Right cardiac atrium (tissue), 5 donors: ENCODE results near the gene CLDN14. TPM values are rescaled to one million over a fixed set of nuclear protein-coding genes. Genes with fewer than 3 reads are reported as not detected.

Experiments used
- ATAC-seq, 2 donors: fragments of 200-7000 bp; cut with Tn5 transposase; one replicate each; pipeline versions ENCODE4 v1.8.0 to v1.9.1; 2020; ENCODE audit warnings: moderate library complexity in 2 of 2, mild to moderate bottlenecking in 1 of 2
- DNase-seq, 3 donors: peaks; one replicate each; pipeline ENCODE4 v3.0.0-alpha.2; 2020
- H3K27ac ChIP-seq: one replicate; pipeline ENCODE4 v1.5.1; 2013; ENCODE audit warnings: mild to moderate bottlenecking, low read length, control low read depth, moderate library complexity
- H3K27me3 ChIP-seq: one replicate; pipeline ENCODE4 v1.6.1; 2013; ENCODE audit not compliant: control insufficient read depth, insufficient read depth
- H3K4me1 ChIP-seq: one replicate; pipeline ENCODE4 v1.6.1; 2013; ENCODE audit warnings: low read length; ENCODE audit not compliant: control insufficient read depth, insufficient read depth
- H3K4me3 ChIP-seq: one replicate; pipeline ENCODE4 v1.5.1; 2013; ENCODE audit warnings: low read length, control low read depth
- H3K9me3 ChIP-seq: one replicate; pipeline ENCODE4 v1.6.1; 2013; ENCODE audit warnings: low read length; ENCODE audit not compliant: control insufficient read depth
- WGBS: extraction: QIAGEN DNeasy Blood & Tissue Kit; methylation state at CpG from one replicate; pipeline ENCODE4 v1.1.7; 2013; 5-methylcytosine and 5-hydroxymethylcytosine counted together
- intact Hi-C, 4 donors: fragments of 100-400 bp; cut with DNase I; formaldehyde crosslinking; loops; one replicate each; pipeline versions ENCODE4 v1.11.0 to v1.14.0; 2022 to 2023
- polyA plus RNA-seq: library from polyadenylated mRNA; stranded (reverse); fragments of 200-250 nt; gene quantifications from one replicate; pipeline ENCODE4 v1.2.3, GENCODE V29; 2013
- total RNA-seq, 4 donors: library from RNA; stranded (reverse); fragmentation: NEBNext Ultra II Directional; extraction: Animal tissue kit (Norgen Biotek cat#: 25700); gene quantifications; one replicate each; pipeline ENCODE4 v1.2.1, GENCODE V29; 2021
- donor health status: healthy with polysubstance abuse.
- donor health status: DM: no; HTN: yes; CAD: no.
- donor health status: DM: no; HTN: no; CAD: no.
- donor health status: DM: no; HTN: yes; CAD: no; lungs with severe emphysema.
- donor health status: DM: yes; HTN: yes; CAD: no.

CLDN14 gene
- total and polyA plus RNA-seq, 5 donors = not detected

- Histone ChIP-seq H3K9me3 (no peaks in the 10 kb centered on the region), H3K4me1 (no peaks in the 10 kb centered on the region), H3K4me3 (no peak overlapping the region), H3K27me3 (no peaks in the 10 kb centered on the region), H3K27ac (no peak overlapping the region)
- ATAC-seq (no peak), DNase-seq (no peak)
- WGBS = 52% methylated on average over 4 of the region's 4 CpGs
- intact Hi-C loops = no loop called here
Observed at GRCh38 chr21:36454706-36455105, 25.2 kb downstream of the CLDN14 start.

DNA sequence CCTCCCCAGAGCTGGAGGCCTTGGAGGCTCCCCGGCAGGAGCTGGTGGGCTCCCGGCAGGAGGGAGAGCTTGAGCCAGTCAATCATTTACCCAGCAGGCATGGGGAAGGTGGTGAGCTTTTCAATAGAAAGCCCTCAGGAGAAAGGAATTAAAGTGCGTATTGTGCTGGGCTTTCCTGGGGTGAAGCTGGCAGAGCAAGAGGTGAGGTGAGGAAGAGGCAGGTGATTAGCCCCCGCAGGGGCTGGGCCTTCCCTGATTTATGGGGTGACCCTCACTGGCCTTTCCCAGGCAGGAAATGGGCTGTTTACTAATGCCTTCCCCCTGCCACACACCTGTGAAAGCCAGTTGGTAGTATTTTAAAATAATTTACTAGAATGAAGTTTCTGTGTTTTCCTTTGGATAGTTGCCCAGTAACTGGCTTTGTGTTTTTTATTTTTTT is 25.8 kb downstream of the CLDN14 start:
- ATAC-seq (no peak), DNase-seq (no peak)
- Histone ChIP-seq H3K4me1 (no peaks in the 10 kb centered on the region), H3K9me3 (no peaks in the 10 kb centered on the region), H3K27ac (no peak overlapping the region), H3K27me3 (no peaks in the 10 kb centered on the region), H3K4me3 (no peak overlapping the region)
- intact Hi-C loops = no loop called here
- 36% methylated on average over 4 of the region's 4 CpGs for WGBS

DNA sequence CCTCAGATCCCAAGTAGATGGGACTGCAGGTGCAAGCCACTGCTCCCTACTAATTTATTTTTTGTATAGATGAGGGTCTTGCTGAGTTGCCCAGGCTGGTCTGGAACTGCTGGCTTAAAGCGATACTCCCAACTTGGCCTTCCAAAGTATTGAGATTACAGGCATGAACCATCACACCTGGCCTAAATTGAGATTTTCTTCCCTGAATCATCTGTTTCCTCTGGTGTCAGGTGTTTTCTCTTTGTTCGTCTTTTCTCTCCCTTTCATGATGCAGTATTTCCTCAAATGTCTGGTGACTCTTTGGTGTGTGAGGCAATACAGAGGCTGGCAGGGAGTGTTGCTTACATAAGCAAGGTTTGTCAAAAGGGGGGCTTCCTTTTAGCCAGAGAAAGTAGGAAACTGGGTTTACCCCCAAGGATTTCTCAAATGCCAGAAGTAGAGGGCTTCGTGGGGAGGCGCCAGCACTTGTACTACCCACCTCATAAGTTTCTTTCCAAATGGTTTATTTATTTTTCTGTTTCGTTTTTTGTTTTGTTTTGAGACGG is 27.6 kb downstream of the CLDN14 start:
- Histone ChIP-seq H3K4me3 (no peak overlapping the region), H3K4me1 (no peaks in the 10 kb centered on the region), H3K27me3 (no peaks in the 10 kb centered on the region), H3K27ac (no peak overlapping the region), H3K9me3 (no peaks in the 10 kb centered on the region)
- 56% methylated on average over 6 of the region's 6 CpGs for WGBS
- DNase-seq = no peak
- ATAC-seq = no peak
- intact Hi-C loops = no loop called here

GRCh38 chr21:36451506-36451905 is 28.4 kb downstream of the CLDN14 start:
- ATAC-seq = no peak
- intact Hi-C loops = no loop called here
- H3K9me3 ChIP-seq = no peaks in the 10 kb centered on the region

GRCh38 chr21:36450511-36450910 is 29.4 kb downstream of the CLDN14 start:
- Histone ChIP-seq H3K4me3 (no peak overlapping the region), H3K27me3 (no peaks in the 10 kb centered on the region), H3K9me3 (no peaks in the 10 kb centered on the region), H3K4me1 (no peaks in the 10 kb centered on the region), H3K27ac (no peak overlapping the region)
- intact Hi-C loops = no loop called here
- DNase-seq = no peak
- 72% methylated on average over 2 of the region's 2 CpGs for WGBS
- no peak for ATAC-seq

More at GRCh38 chr21:36451506-36451905, 28.4 kb downstream of the CLDN14 start:
- WGBS = 91% methylated on average over 8 of the region's 8 CpGs
- no peaks in the 10 kb centered on the region for H3K27me3 ChIP-seq
- no peaks in the 10 kb centered on the region for H3K4me1 ChIP-seq
- no peak overlapping the region for H3K4me3 ChIP-seq
- H3K27ac ChIP-seq = no peak overlapping the region
- no peak for DNase-seq

- no peaks in the 10 kb centered on the region for H3K27me3 ChIP-seq
- peak in 1 of 3 donors; percentile 50 for DNase-seq
- no peak overlapping the region for H3K27ac ChIP-seq
- H3K9me3 ChIP-seq = no peaks in the 10 kb centered on the region
- H3K4me1 ChIP-seq = no peaks in the 10 kb centered on the region
- no peak for ATAC-seq
- intact Hi-C loops = no loop called here
- H3K4me3 ChIP-seq = no peak overlapping the region
- WGBS = 59% methylated on average over 10 of the region's 10 CpGs
Observed at GRCh38 chr21:36446301-36446700, 33.6 kb downstream of the CLDN14 start.

GRCh38 chr21:36441715-36442114 is 38.2 kb downstream of the CLDN14 start:
- WGBS = 95% methylated on average over 6 of the region's 6 CpGs
- intact Hi-C loops = no loop called here
- H3K4me1 ChIP-seq = no peaks in the 10 kb centered on the region

DNA sequence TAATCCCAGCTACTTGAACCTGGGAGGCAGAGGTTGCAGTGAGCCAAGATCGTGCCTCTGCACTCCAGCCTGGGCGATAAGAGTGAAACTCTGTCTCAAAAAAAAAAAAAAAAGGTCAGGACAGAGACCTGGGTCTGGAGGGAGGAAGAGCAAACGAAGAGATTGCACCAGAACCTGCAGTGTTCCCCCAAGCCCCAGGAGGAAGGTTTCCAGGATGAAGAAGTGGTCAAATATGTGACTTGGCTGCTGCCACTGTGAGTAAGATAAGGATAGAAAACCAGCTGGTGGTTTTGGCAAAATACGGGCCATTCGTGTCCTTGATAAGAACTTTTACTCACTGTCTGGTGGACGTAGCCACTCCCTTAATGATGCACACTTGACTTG is 42.2 kb downstream of the CLDN14 start:
- intact Hi-C loops = no loop called here
- Histone ChIP-seq H3K4me3 (no peak overlapping the region), H3K4me1 (no peaks in the 10 kb centered on the region), H3K27me3 (no peaks in the 10 kb centered on the region), H3K9me3 (no peaks in the 10 kb centered on the region), H3K27ac (no peak overlapping the region)
- DNase-seq (peak in 1 of 3 donors; percentile 50), ATAC-seq (peak; percentile 74 to 91)
- 18% methylated on average over 6 of the region's 6 CpGs for WGBS

More at GRCh38 chr21:36441715-36442114, 38.2 kb downstream of the CLDN14 start:
- no peaks in the 10 kb centered on the region for H3K9me3 ChIP-seq
- H3K4me3 ChIP-seq = no peak overlapping the region
- H3K27me3 ChIP-seq = no peaks in the 10 kb centered on the region
- H3K27ac ChIP-seq = no peak overlapping the region
- ATAC-seq (no peak), DNase-seq (no peak)

DNA sequence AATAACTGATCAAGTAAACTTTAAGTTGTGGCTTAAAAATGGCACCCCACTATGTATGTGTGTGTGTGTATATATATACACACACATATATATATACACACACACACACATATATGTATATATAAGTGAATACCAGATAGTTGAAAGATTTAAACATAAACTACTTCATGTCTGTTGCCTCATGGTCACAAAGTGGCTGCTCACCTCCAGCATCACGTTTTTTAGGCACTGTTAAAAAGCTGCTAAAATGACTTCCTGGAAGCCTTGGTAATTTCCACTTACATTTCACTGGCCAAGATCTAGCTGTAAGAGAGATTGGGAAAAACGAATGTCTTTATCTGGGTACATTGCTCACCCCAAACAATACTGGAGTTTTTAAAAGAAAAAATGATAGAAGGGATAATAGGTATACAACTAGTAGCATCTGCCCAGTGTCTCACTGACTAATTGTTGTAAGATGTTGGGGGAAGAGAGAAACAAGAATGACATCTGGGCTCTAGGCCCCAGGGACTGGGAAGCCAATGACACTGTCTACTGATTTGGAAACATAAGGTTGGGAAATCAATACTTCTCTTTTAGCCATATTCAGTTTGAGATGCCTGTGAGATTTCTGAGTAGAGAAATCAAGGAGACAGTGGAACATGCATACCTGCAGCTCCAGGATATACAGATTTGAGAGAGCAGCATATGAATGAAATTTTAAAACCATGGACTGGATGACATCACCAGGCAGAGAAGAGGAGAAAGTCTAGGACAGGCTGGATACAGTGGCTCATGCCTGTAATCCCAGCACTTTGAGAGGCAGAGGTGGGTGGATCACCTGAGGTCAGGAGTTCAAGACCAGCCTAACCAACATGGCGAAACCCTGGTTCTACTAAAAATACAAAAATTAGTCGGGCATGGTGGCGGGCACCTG is 42.8 kb downstream of the CLDN14 start:
- WGBS = 81% methylated on average over 5 of the region's 5 CpGs
- H3K27me3 ChIP-seq = no peaks in the 10 kb centered on the region
- no peaks in the 10 kb centered on the region for H3K9me3 ChIP-seq
- no peak overlapping the region for H3K4me3 ChIP-seq
- H3K4me1 ChIP-seq = no peaks in the 10 kb centered on the region
- ATAC-seq (peak in 1 of 2 donors; percentile 39), DNase-seq (no peak)
- intact Hi-C loops = no loop called here
- H3K27ac ChIP-seq = no peak overlapping the region

DNA sequence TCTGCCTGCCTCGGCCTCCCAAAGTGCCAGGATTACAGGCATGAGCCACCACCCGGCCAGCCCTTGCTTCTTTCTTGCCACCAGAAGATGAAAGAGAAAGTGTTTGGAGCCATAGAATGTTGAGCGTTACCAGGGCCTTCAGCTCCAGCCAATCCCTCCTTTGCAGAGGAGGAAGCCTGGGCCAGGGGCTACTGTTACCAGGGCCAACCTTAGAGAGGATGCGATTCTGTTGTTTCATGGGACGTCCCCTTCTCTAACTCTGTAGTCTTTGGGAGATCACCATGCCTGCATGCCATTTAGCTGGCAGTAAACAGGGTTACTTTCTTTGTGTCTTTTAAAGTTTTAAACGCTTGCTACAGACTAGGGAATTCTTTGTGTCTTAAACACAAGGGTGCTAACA is 45.8 kb downstream of the CLDN14 start:
- H3K27me3 ChIP-seq = no peaks in the 10 kb centered on the region
- no peak overlapping the region for H3K4me3 ChIP-seq
- intact Hi-C loops = no loop called here
- H3K4me1 ChIP-seq = no peaks in the 10 kb centered on the region
- H3K27ac ChIP-seq = no peak overlapping the region
- 89% methylated on average over 6 of the region's 6 CpGs for WGBS
- ATAC-seq (no peak), DNase-seq (no peak)
- no peaks in the 10 kb centered on the region for H3K9me3 ChIP-seq

- H3K4me3 ChIP-seq = no peak overlapping the region
- H3K4me1 ChIP-seq = no peaks in the 10 kb centered on the region
- H3K27me3 ChIP-seq = no peaks in the 10 kb centered on the region
- no peak for ATAC-seq
- no peak for DNase-seq
- no peaks in the 10 kb centered on the region for H3K9me3 ChIP-seq
- 93% methylated on average over 7 of the region's 7 CpGs for WGBS
- no peak overlapping the region for H3K27ac ChIP-seq
- intact Hi-C loops = no loop called here
Observed at GRCh38 chr21:36433059-36433709, 46.7 kb downstream of the CLDN14 start.
